Measurements from ENCODE around the gene ZNF283. TPM values are rescaled to one million over a fixed set of nuclear protein-coding genes. Genes with fewer than 3 reads are reported as not detected.

Gene ZNF283
- total and polyA plus RNA-seq, 2 of the 13 experiments (the other 11 are each of a cell fraction or from before 2014, with no cell fraction given): 2.0 to 11.1 TPM

GRCh38 chr19:43779147-43779819, 47.8 kb upstream of the ZNF283 start:
- BruUV-seq (replicated peaks): no TSS peak

More at GRCh38 chr19:43779147-43779819, 47.8 kb upstream of the ZNF283 start:
- 74% methylated on average over 11 of the region's 16 CpGs for WGBS (ENCODE audit: low lambda C conversion rate)
- Histone ChIP-seq H3K4me3 (replicated peaks in 1 of 3; ENCODE audit: insufficient read depth in 1 of 3, low read depth in 2 of 3, low read length in 3 of 3) (no peak overlapping the region), H4K20me1 (ENCODE audit: insufficient read depth, low read length) (no peaks in the 10 kb centered on the region), H3K79me2 (ENCODE audit: insufficient read depth, low read length) (no peaks in the 10 kb centered on the region), H3K4me1 (ENCODE audit: insufficient read depth, low read length) (peaks cover 39% of the 10 kb centered on the region), H3K9me3 (ENCODE audit: low read length) (no peaks in the 10 kb centered on the region), H3K36me3 (replicated peaks in 1 of 2; ENCODE audit: control insufficient read depth in 1 of 2, insufficient read depth in 2 of 2, low read length in 2 of 2) (no peaks in the 10 kb centered on the region), H3K27ac (ENCODE audit: extremely low read length, insufficient read depth, low read length) (no peak overlapping the region), H3K9ac (ENCODE audit: insufficient read depth, low read depth, low read length) (no peak overlapping the region), H3K4me2 (ENCODE audit: low read depth, low read length) (peak overlapping the region; percentile 24; the same call in 1 of the 2 replicates), H3K27me3 (ENCODE audit: control insufficient read depth in 1 of 2, insufficient read depth in 2 of 2, low read length in 2 of 2) (peaks cover 1 to 3% of the 10 kb centered on the region in 2 experiments; a peak in 1 of 5 replicates), H2AFZ (ENCODE audit: low read length) (no peak overlapping the region)
- ATAC-seq (no peak), DNase-seq (ENCODE audit: low spot score) (no peak), FAIRE-seq (no peak)
- CTCF ChIA-PET (ENCODE audit: low intra/inter-chr PET ratio, low total read pairs): no interaction called here
- intact Hi-C loops (cut with micrococcal nuclease; ENCODE audit: unreplicated experiment): no loop called here
- TF ChIP-seq DNMT3B (CRISPR knock-in tag; conservative IDR thresholded peaks at IDR 0.05): no peak
- no peak for TF ChIP-seq ZNF572 (CRISPR knock-in tag; IDR thresholded peaks at IDR 0.05)
- TF ChIP-seq, protein P1, sequence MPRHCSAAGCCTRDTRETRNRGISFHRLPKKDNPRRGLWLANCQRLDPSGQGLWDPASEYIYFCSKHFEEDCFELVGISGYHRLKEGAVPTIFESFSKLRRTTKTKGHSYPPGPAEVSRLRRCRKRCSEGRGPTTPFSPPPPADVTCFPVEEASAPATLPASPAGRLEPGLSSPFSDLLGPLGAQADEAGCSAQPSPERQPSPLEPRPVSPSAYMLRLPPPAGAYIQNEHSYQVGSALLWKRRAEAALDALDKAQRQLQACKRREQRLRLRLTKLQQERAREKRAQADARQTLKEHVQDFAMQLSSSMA (CRISPR knock-in tag; IDR thresholded peaks at IDR 0.05): no peak
- TF ChIP-seq ZNF589 (CRISPR knock-in tag; conservative IDR thresholded peaks at IDR 0.05): no peak
- TF ChIP-seq SMAD1 (CRISPR knock-in tag; IDR thresholded peaks at IDR 0.05; ENCODE audit: borderline replicate concordance, low read depth): no peak
- TF ChIP-seq ZNF775 (CRISPR knock-in tag; IDR thresholded peaks at IDR 0.05; ENCODE audit: borderline replicate concordance): no peak
- TF ChIP-seq ZNF83 (CRISPR knock-in tag; IDR thresholded peaks at IDR 0.05; ENCODE audit: borderline replicate concordance): no peak
- TF ChIP-seq CHD4 (IDR thresholded peaks at IDR 0.05; ENCODE audit: borderline replicate concordance, low read length): no peak
- no peak for TF ChIP-seq YY1 (IDR thresholded peaks at IDR 0.05; ENCODE audit: insufficient read depth, insufficient replicate concordance, low read depth, low read length)
- TF ChIP-seq ZNF180 (CRISPR knock-in tag; IDR thresholded peaks at IDR 0.05; ENCODE audit: borderline replicate concordance, low read depth): no peak
- TF ChIP-seq JARID2 (CRISPR knock-in tag; IDR thresholded peaks at IDR 0.05; ENCODE audit: insufficient replicate concordance): no peak
- no peak for TF ChIP-seq ZNF841 (CRISPR knock-in tag; IDR thresholded peaks at IDR 0.05; ENCODE audit: borderline replicate concordance)
- no peak for TF ChIP-seq ZBTB4 (CRISPR knock-in tag; IDR thresholded peaks at IDR 0.05; ENCODE audit: borderline replicate concordance)
- TF ChIP-seq, protein P2, sequence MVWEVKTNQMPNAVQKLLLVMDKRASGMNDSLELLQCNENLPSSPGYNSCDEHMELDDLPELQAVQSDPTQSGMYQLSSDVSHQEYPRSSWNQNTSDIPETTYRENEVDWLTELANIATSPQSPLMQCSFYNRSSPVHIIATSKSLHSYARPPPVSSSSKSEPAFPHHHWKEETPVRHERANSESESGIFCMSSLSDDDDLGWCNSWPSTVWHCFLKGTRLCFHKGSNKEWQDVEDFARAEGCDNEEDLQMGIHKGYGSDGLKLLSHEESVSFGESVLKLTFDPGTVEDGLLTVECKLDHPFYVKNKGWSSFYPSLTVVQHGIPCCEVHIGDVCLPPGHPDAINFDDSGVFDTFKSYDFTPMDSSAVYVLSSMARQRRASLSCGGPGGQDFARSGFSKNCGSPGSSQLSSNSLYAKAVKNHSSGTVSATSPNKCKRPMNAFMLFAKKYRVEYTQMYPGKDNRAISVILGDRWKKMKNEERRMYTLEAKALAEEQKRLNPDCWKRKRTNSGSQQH (CRISPR knock-in tag; IDR thresholded peaks at IDR 0.05; ENCODE audit: low read depth): no peak
- TF ChIP-seq AKAP8 (CRISPR knock-in tag; IDR thresholded peaks at IDR 0.05): no peak
- in situ Hi-C loops (cut with HindIII; ENCODE audit: extremely low pct_ligation_motif_present, low pct_unique_long_range_greater_than_20kb): no loop called here
- POLR2A ChIA-PET: no interaction called here

All from HepG2 (cell line).